Stomach (tissue), 4 donors: ENCODE results near the gene RASGRP3.

Source experiments
- EP300 ChIP-seq: sonication (generic); formaldehyde crosslinking; IDR thresholded peaks from one replicate; pipeline ENCODE4 v1.6.1; 2017; ENCODE audit warnings: antibody characterized with exemption
- TF ChIP-seq, protein P1 (sequence below), 7 experiments: fragments of 450-650 bp in 4 of 7; fragments of 200-600 bp in 3 of 7; sonication (generic) in 3 of 7; IDR thresholded peaks; one replicate each; pipeline ENCODE4 v1.5.1; 2016 to 2019; ENCODE audit warnings: antibody characterized with exemption in 7 of 7, control low read depth in 2 of 7, mild to moderate bottlenecking in 1 of 7

DNA sequence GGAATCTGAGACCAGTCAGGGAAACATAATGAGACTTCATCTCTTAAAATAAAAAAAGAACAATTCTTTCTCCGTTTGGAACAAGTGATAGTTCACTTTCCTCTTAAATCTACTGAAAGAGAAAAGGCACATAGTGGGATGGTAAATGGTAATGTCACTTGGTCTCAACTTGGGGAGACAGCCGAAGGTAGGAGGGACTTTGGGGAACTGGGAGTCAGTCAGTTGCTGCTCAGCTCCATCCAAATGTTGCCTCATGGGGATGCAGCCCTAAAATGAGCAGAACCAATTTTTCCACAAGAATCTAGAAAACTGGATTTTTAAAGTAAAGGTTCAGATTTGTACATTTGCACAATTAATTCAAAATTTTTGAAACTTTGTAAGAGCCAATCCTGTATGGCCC, 19.2 kb downstream of the RASGRP3 start:
- TF ChIP-seq, protein P1, sequence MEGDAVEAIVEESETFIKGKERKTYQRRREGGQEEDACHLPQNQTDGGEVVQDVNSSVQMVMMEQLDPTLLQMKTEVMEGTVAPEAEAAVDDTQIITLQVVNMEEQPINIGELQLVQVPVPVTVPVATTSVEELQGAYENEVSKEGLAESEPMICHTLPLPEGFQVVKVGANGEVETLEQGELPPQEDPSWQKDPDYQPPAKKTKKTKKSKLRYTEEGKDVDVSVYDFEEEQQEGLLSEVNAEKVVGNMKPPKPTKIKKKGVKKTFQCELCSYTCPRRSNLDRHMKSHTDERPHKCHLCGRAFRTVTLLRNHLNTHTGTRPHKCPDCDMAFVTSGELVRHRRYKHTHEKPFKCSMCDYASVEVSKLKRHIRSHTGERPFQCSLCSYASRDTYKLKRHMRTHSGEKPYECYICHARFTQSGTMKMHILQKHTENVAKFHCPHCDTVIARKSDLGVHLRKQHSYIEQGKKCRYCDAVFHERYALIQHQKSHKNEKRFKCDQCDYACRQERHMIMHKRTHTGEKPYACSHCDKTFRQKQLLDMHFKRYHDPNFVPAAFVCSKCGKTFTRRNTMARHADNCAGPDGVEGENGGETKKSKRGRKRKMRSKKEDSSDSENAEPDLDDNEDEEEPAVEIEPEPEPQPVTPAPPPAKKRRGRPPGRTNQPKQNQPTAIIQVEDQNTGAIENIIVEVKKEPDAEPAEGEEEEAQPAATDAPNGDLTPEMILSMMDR (IDR thresholded peaks at IDR 0.05): no peak
- no peak for TF ChIP-seq EP300
